Smooth muscle cell (in vitro differentiated cells): Measurements from ENCODE around the gene LRRC18. TPM values are rescaled to one million over a fixed set of nuclear protein-coding genes. Genes with fewer than 3 reads are reported as not detected.

ENCODE experiments used
- DNase-seq: peaks from one replicate; lab custom pipeline; 2025; ENCODE audit not compliant: unreplicated experiment; lab: John Stamatoyannopoulos, UW
- H2AFZ ChIP-seq: fragments of 200-600 bp; sonication (generic); 2 replicates; pipeline ENCODE4 v1.6.0; 2016; ENCODE audit warnings: antibody characterized with exemption, low read depth, mild to moderate bottlenecking
- H3F3A ChIP-seq: fragments of 200-600 bp; sonication (generic); 2 replicates; pipeline ENCODE4 v1.6.0; 2017; ENCODE audit warnings: antibody characterized with exemption, low read depth
- H3K27ac ChIP-seq: fragments of 200-600 bp; sonication (generic); 2 replicates; pipeline ENCODE4 v1.5.1; 2016; ENCODE audit warnings: low read depth, mild to moderate bottlenecking
- H3K27me3 ChIP-seq: fragments of 200-600 bp; sonication (generic); 2 replicates; pipeline ENCODE4 v1.6.1; 2016; ENCODE audit warnings: low read depth, mild to moderate bottlenecking
- H3K36me3 ChIP-seq: fragments of 200-600 bp; sonication (generic); 2 replicates; pipeline ENCODE4 v1.5.1; 2016; ENCODE audit warnings: low read depth
- H3K4me1 ChIP-seq: fragments of 200-600 bp; sonication (generic); 2 replicates; pipeline ENCODE4 v1.5.1; 2016; ENCODE audit warnings: low read depth
- H3K4me2 ChIP-seq: fragments of 200-600 bp; sonication (generic); 2 replicates; pipeline ENCODE4 v1.6.0; 2016; ENCODE audit warnings: mild to moderate bottlenecking
- H3K4me3 ChIP-seq: fragments of 200-600 bp; sonication (generic); 2 replicates; pipeline ENCODE4 v1.5.1; 2016; ENCODE audit warnings: mild to moderate bottlenecking
- H3K79me2 ChIP-seq: fragments of 200-600 bp; sonication (generic); 2 replicates; pipeline ENCODE4 v1.6.0; 2016; ENCODE audit warnings: low read depth, mild to moderate bottlenecking
- H3K9ac ChIP-seq: fragments of 200-600 bp; sonication (generic); 2 replicates; pipeline ENCODE4 v1.6.0; 2016; ENCODE audit warnings: low read depth
- H3K9me3 ChIP-seq: fragments of 200-600 bp; sonication (generic); replicated peaks from 2 replicates; pipeline ENCODE4 v1.5.1; 2016; ENCODE audit warnings: low read depth
- H4K20me1 ChIP-seq: fragments of 200-600 bp; sonication (generic); 2 replicates; pipeline ENCODE4 v1.6.0; 2016; ENCODE audit warnings: low read depth
- WGBS: methylation state at CpG from one replicate; pipeline ENCODE4 v1.1.7; 2016; ENCODE audit warnings: low lambda C conversion rate; 5-methylcytosine and 5-hydroxymethylcytosine counted together
- polyA plus RNA-seq: library from polyadenylated mRNA; unstranded; fragments of >200 nt; fragmentation: Nextera tagmentation; extraction: Ambion mirVana; gene quantifications from 2 replicates; pipeline ENCODE4 v1.2.1, GENCODE V29; 2016
- total RNA-seq: library from RNA; depleted of rRNA; stranded (reverse); fragments of >200 nt; gene quantifications from 2 replicates; pipeline ENCODE4 v1.2.3, GENCODE V29; 2014
- TF ChIP-seq, protein P1 (sequence below): fragments of 200-600 bp; sonication (generic); IDR thresholded peaks from 2 replicates; pipeline ENCODE4 v1.5.1; 2017; ENCODE audit warnings: borderline replicate concordance, mild to moderate bottlenecking, antibody characterized with exemption; ENCODE audit not compliant: insufficient read depth, poor library complexity, severe bottlenecking

Gene LRRC18
- total and polyA plus RNA-seq, 2 experiments from 2014 or later = not detected

DNA sequence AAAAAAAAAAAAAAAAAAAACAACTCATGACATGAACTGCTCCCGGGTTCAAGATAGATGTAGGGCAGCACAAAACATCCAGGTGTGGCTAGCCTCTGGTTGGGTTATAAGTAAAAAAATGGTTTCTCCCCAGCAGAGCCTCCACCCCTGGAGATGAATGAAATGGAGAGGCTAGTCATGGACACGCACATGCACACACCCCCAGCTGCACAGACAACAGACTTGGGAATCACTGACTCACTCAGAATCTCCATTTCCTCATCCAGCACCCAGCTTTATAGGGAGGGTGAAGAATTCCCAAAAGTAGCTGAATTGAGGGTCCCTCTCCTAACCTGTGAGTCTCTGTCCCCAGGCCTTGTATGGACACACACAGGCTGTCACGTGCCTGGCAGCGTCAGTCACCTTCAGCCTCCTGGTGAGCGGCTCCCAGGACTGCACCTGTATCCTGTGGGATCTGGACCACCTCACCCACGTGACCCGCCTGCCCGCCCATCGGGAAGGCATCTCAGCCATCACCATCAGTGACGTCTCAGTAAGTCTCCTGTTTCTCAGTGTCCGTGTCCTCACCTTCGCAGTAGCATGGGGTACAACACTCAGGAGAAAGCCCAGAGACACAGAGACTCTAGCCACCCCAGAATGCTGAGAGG is 35.0 kb upstream of the LRRC18 start:
- Histone ChIP-seq H4K20me1 (no peaks in the 10 kb centered on the region), H3K27me3 (peaks cover 22% of the 10 kb centered on the region), H2AFZ (no peak overlapping the region), H3K4me2 (no peak overlapping the region), H3K27ac (no peak overlapping the region), H3K79me2 (no peaks in the 10 kb centered on the region), H3K9ac (no peak overlapping the region), H3K4me1 (no peaks in the 10 kb centered on the region), H3K4me3 (no peak overlapping the region), H3K36me3 (no peaks in the 10 kb centered on the region), H3F3A (no peaks in the 10 kb centered on the region), H3K9me3 (no peaks in the 10 kb centered on the region)
- 90% methylated on average over 12 of the region's 12 CpGs for WGBS
- no peak for DNase-seq
- TF ChIP-seq, protein P1, sequence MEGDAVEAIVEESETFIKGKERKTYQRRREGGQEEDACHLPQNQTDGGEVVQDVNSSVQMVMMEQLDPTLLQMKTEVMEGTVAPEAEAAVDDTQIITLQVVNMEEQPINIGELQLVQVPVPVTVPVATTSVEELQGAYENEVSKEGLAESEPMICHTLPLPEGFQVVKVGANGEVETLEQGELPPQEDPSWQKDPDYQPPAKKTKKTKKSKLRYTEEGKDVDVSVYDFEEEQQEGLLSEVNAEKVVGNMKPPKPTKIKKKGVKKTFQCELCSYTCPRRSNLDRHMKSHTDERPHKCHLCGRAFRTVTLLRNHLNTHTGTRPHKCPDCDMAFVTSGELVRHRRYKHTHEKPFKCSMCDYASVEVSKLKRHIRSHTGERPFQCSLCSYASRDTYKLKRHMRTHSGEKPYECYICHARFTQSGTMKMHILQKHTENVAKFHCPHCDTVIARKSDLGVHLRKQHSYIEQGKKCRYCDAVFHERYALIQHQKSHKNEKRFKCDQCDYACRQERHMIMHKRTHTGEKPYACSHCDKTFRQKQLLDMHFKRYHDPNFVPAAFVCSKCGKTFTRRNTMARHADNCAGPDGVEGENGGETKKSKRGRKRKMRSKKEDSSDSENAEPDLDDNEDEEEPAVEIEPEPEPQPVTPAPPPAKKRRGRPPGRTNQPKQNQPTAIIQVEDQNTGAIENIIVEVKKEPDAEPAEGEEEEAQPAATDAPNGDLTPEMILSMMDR = no peak

DNA sequence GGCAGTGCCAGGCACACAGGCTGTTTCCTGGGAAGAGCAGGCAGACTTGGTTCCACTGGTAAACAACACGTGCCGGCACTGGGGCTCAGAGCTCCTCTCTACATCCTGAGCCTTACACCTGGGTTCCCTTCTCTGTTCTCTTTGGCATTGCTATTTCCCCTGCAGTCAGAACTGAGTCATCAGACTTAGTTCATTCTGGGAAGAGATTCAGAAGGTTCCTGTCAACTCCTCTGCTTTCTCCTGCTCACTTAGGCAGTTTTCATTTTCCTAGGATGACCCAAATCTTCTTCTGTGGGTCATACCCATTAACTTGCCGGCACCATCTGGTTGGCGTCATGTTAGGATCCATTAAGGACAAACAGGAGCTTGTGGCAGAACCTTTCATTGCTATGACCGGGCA is 33.4 kb upstream of the LRRC18 start:
- H3K4me1 ChIP-seq = no peaks in the 10 kb centered on the region
- no peak overlapping the region for H3K4me3 ChIP-seq
- no peaks in the 10 kb centered on the region for H3K9me3 ChIP-seq
- TF ChIP-seq, protein P1 = no peak
- H3K79me2 ChIP-seq = no peaks in the 10 kb centered on the region
- H4K20me1 ChIP-seq = no peaks in the 10 kb centered on the region
- DNase-seq = no peak
- H3K4me2 ChIP-seq = no peak overlapping the region
- no peak overlapping the region for H2AFZ ChIP-seq
- no peaks in the 10 kb centered on the region for H3F3A ChIP-seq
- no peaks in the 10 kb centered on the region for H3K36me3 ChIP-seq
- H3K9ac ChIP-seq = no peak overlapping the region
- no peak overlapping the region for H3K27ac ChIP-seq
- WGBS = 77% methylated on average over 5 of the region's 5 CpGs
- peaks cover 22% of the 10 kb centered on the region for H3K27me3 ChIP-seq

DNA sequence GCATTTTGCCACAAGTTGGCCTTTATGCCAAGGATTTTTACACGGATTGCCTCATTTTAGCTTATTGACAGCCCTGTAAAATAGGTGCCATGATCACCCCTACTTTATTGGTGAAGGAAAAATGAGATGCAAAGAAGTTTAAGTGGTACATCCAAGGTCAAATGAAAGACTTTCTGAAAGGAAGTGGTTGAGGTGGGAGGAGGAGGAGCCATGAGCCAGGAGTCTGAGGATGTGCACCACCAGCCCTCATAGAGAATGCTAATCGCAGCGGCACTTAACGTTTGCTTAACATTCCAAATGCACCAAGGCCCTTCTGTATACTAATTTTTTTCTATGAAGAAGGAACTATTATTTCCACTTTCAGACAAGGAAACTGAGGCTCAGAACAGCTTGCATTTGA is 31.0 kb upstream of the LRRC18 start:
- peaks cover 22% of the 10 kb centered on the region for H3K27me3 ChIP-seq
- 86% methylated on average over 4 of the region's 4 CpGs for WGBS

More for the DNA sequence above, 31.0 kb upstream of the LRRC18 start:
- H3K4me2 ChIP-seq = no peak overlapping the region
- TF ChIP-seq, protein P1 = no peak
- H3F3A ChIP-seq = no peaks in the 10 kb centered on the region
- no peaks in the 10 kb centered on the region for H3K4me1 ChIP-seq
- H3K9me3 ChIP-seq = no peaks in the 10 kb centered on the region
- no peak overlapping the region for H2AFZ ChIP-seq
- no peak for DNase-seq
- no peaks in the 10 kb centered on the region for H4K20me1 ChIP-seq
- no peak overlapping the region for H3K27ac ChIP-seq
- H3K9ac ChIP-seq = no peak overlapping the region
- H3K4me3 ChIP-seq = no peak overlapping the region
- no peaks in the 10 kb centered on the region for H3K79me2 ChIP-seq
- no peaks in the 10 kb centered on the region for H3K36me3 ChIP-seq
